Measurements from ENCODE around the gene RAD9A.

GRCh38 chr11:67364783-67365722, 26.7 kb upstream of the RAD9A start:
- TF ChIP-seq POLR2A (IDR thresholded peaks at IDR 0.05; ENCODE audit: extremely low read depth, insufficient read length): no peak
- no peak for TF ChIP-seq CTCF (IDR thresholded peaks at IDR 0.05; ENCODE audit: low read depth, low read length)

Data from NB4 (cell line).